Astrocyte of the spinal cord (primary cell): ENCODE measurements around the gene ZNF212.
A peak's percentile ranks its signal among the peaks of the same experiment; 100 is the strongest.

Source experiments
- DNase-seq: peaks from one replicate; pipeline ENCODE4 v3.0.0; 2011; ENCODE audit warnings: low read depth, low spot score
- H3K4me3 ChIP-seq: 2 replicates; pipeline ENCODE4 v1.5.1; 2011; ENCODE audit warnings: low read depth, mild to moderate bottlenecking, low read length, moderate library complexity
- CTCF ChIP-seq: IDR thresholded peaks from 2 replicates; pipeline ENCODE4 v1.5.1; 2012; ENCODE audit warnings: low read depth, mild to moderate bottlenecking, low read length, inconsistent platforms
- in situ Hi-C: cut with HindIII; loops from 2 replicates; pipeline ENCODE4 v1.10.0; 2017; ENCODE audit warnings: low sequenced_read_pairs

Gene ZNF212

GRCh38 chr7:149253665-149254064, 14.2 kb downstream of the ZNF212 start:
- no peak overlapping the region for H3K4me3 ChIP-seq
- in situ Hi-C loops, result no loop called here
- DNase-seq, result no peak
- no peak for TF ChIP-seq CTCF

- no peak for DNase-seq
- H3K4me3 ChIP-seq, result no peak overlapping the region
- TF ChIP-seq CTCF, result no peak
- in situ Hi-C loops, result no loop called here
Observed at GRCh38 chr7:149254181-149254858, 14.9 kb downstream of the ZNF212 start.

- no peak for DNase-seq
- in situ Hi-C loops, result no loop called here
Observed at GRCh38 chr7:149255174-149255573, 15.7 kb downstream of the ZNF212 start.

GRCh38 chr7:149256568-149256967, 17.1 kb downstream of the ZNF212 start:
- no peak overlapping the region for H3K4me3 ChIP-seq
- TF ChIP-seq CTCF, result no peak
- no peak for DNase-seq
- in situ Hi-C loops, result no loop called here

More at GRCh38 chr7:149255174-149255573, 15.7 kb downstream of the ZNF212 start:
- no peak overlapping the region for H3K4me3 ChIP-seq
- TF ChIP-seq CTCF, result no peak

GRCh38 chr7:149257146-149257545, 17.7 kb downstream of the ZNF212 start:
- in situ Hi-C loops, result no loop called here
- H3K4me3 ChIP-seq, result no peak overlapping the region
- TF ChIP-seq CTCF, result no peak
- DNase-seq, result no peak

DNA sequence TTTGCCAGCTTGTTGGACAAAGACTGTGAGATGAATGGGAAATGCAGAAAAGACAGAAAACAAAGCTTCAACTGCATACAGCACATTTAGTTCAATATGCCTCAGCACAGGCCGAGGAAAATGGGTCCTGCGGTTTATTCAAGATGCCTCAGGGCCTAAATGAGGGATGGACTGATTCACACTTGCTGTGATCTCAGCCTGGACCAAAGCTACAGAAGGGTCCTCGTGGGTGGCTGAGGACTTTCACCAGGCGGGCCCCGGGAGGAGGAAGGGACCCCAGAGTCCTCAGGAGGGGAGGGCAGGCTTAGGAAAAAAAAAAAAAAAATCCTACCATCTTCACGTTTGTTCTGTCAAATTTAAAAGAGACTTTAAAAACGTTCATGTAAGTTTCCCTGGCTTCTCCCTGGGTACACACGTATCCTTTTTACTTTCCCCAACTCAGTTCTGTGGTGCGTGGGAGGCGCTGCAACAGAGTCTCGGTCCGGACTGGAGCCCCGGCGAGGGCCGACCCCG, 21.9 kb downstream of the ZNF212 start:
- no peak for TF ChIP-seq CTCF
- in situ Hi-C loops, result no loop called here
- DNase-seq, result peak; percentile 62
- peak overlapping the region; percentile 44 for H3K4me3 ChIP-seq
